HFF-Myc (cell line): Measurements from ENCODE around the gene EVA1C.

Source experiments
- DNase-seq: peaks from one replicate; pipeline ENCODE4 v3.0.0-alpha.2; 2011; ENCODE audit warnings: low read depth; ENCODE audit errors: extremely low read depth
- H3K4me3 ChIP-seq: replicated peaks from 2 replicates; pipeline ENCODE4 v1.5.1; 2011; ENCODE audit warnings: low read depth, mild to moderate bottlenecking, control low read depth, low read length
- TF ChIP-seq, protein P1 (sequence below): IDR thresholded peaks from 2 replicates; pipeline ENCODE4 v1.5.1; 2012; ENCODE audit warnings: mild to moderate bottlenecking, low read depth, low read length, control low read depth; ENCODE audit errors: missing control alignments

Gene EVA1C

DNA sequence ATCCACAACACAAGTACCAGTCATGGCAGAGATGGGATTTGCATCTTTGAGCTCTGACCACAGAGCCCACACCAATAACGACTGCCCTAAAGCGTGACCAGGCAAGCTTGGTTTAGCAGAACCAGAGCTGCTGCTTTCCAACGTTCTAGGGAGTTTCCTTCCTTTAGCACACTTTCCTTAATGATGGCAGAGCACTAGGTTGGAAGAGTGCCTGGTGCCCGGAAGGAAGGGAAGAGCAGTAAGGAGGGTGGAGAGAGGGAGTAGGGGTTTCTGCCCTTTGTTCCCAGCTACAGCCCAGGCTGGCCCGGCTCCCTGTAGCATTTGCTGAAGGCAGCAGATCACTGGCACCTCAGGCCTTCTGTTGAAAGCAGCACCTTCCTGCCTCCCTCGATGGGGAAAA lies 6.1 kb upstream of the EVA1C start:
- no peak overlapping the region for H3K4me3 ChIP-seq
- TF ChIP-seq, protein P1, sequence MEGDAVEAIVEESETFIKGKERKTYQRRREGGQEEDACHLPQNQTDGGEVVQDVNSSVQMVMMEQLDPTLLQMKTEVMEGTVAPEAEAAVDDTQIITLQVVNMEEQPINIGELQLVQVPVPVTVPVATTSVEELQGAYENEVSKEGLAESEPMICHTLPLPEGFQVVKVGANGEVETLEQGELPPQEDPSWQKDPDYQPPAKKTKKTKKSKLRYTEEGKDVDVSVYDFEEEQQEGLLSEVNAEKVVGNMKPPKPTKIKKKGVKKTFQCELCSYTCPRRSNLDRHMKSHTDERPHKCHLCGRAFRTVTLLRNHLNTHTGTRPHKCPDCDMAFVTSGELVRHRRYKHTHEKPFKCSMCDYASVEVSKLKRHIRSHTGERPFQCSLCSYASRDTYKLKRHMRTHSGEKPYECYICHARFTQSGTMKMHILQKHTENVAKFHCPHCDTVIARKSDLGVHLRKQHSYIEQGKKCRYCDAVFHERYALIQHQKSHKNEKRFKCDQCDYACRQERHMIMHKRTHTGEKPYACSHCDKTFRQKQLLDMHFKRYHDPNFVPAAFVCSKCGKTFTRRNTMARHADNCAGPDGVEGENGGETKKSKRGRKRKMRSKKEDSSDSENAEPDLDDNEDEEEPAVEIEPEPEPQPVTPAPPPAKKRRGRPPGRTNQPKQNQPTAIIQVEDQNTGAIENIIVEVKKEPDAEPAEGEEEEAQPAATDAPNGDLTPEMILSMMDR = no peak
- DNase-seq = no peak

DNA sequence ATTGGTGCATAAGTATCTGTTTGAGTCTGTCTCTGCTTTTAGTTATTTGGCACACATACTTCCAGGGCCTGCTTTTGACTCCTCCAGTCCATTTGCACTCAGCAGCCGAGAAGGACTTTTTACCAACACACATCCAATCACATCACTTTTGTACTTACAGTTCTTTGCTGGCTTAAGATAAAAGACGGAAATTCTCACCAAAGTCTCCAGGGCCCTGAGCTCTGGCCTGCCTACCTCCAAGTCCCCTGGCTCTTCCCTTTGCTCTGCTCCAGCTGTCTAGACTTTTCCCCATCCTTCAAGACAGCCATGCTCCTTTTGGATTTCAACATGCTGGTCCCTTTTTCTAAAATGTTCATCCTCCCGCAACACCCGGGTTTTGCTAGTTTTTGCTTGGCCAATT lies 2.2 kb upstream of the EVA1C start:
- DNase-seq = no peak
- no peak overlapping the region for H3K4me3 ChIP-seq
- TF ChIP-seq, protein P1 = no peak

DNA sequence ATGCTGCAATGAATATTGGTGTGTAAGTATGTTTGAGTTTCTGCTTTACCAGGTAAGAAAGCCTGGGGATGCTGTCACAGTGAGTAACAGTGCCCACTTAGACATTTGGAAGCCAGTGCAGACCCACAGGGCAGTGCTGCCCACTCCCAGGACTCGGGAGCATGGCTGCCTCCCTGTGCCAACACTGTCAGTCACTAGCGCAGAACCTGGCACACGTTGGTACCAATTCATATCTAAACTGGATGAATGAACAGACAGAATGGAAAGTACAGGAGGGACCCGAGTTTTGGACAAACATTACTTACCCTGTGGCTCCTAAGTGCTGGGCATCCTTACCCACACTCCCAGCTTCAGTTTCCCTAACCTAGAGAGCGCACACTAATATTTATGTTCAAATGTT lies 1.6 kb upstream of the EVA1C start:
- no peak for DNase-seq
- TF ChIP-seq, protein P1 = no peak
- peak overlapping the region; percentile 62 for H3K4me3 ChIP-seq

DNA sequence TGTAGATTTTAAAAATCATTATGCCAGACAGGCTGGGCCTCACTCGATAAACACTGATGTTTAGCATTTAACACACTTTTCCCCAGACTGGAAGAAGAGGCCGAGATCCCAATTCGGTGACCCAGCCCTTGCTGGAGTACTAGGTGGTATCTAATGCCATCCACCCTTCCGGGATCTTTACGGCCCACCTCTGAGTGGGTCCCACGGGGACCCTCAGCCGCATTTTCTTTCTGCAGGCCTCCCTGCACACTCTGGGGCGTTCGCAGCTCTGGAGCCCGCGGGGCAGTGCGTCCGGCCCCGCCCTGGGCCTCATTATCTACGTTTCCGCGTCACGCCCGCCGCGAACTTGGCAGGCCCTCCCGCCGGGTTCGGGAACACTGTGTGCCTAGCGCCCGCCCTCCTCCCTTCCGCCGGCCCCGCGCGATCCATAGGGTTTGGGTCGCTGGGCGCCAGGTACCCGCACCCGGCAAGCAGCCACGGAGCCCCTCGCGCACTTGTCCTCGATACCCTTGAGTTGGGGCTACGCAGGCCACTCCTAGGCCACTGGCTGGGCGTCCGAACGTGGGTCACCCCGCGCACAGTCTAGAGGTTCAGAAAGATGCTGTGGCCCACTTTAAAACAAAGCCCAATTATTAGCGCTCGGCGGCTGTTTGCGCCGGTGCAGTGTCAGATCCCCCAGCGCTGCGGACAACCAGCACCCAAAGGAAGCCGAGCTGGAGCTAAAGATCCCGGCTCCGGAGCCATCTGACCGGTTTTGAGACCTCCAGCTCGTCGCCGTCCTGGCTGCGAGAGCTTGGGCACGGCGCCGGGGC lies 950 bp upstream of the EVA1C start:
- TF ChIP-seq, protein P1 = no peak

DNA sequence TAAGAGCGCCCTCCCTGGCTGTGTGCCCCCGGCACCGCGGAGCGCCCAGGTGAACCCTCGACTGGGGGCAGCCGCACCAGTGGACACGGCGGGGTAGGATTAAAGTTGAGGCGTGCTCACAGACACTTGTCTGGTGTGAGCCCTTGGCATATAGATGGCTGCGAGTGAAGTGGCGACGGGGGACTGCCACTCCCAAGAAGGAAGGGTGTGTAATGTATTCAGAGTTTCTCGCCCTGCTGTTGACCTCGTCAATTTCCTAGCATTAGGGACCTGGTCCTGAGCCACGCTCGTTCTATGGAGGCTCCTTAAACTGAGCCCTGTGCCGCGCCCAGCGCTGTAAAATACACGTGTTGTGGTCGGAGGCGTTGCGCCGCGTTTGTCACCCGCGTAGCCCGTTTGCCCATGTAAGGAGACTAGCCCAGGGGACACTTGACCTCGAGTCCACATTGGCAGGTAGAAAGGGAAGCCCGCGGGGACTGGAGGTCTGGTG lies 554 bp downstream of the EVA1C start:
- TF ChIP-seq, protein P1 = no peak
- no peak for DNase-seq
- peak overlapping the region; percentile 62 for H3K4me3 ChIP-seq

More for the DNA sequence above, 950 bp upstream of the EVA1C start:
- no peak for DNase-seq
- H3K4me3 ChIP-seq = peak overlapping the region; percentile 62

DNA sequence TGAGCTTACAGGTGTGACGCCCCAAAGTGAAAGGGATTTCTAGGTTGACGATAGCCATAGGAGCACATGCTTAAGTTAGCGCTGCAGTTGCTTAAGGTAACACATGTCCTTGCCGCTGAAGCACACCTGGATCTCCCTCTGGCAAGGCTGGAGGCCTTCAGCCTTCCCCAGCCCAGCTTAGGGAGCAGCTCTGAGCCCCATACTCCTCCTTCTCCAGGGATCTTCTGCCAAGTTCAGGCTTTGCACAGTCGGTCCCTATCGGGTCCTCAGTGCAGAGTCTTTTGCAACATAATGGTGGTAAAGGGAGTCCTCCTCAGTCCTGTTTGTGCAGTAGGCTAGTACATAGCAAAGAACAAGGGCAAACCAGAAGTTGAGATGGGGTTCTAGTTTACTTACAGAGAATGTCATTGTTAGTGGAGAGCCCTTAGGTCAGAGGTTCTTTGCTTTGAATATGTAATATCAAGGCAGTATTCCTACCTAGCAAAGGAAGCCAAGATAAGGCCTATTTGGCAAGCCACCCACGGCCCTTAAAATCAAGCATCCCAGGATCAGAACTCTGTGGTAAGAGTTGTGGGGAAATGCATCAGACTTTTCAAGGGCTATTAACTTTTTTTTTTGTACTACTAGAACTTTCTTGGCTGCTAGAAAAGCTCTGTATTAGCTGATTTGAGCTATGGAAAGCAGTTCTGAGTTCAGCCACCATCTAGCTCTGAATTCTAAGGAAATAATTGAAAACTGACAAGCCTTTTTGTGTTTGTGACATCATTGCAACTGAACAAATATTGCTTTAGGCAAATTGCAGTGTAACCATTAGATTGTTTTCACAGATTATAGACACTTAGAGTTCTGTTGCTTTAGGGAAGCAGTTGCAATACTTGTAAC lies 1.4 kb downstream of the EVA1C start:
- peak overlapping the region; percentile 62 for H3K4me3 ChIP-seq
- TF ChIP-seq, protein P1 = no peak
- no peak for DNase-seq
